H1 (cell line): ENCODE measurements around the gene PET100. TPM values are rescaled to one million over a fixed set of nuclear protein-coding genes. Genes with fewer than 3 reads are reported as not detected.

Experiments
- KDM5A ChIP-seq: fragments of 200-600 bp; IDR thresholded peaks from 2 replicates; pipeline ENCODE4 v1.7.1; 2012; ENCODE audit warnings: mild to moderate bottlenecking, low read length, inconsistent platforms, mixed read lengths
- NANOG ChIP-seq: IDR thresholded peaks from 2 replicates; pipeline ENCODE4 v1.6.1; 2011; ENCODE audit warnings: low read length, low read depth, mild to moderate bottlenecking, inconsistent platforms; ENCODE audit not compliant: insufficient read depth, poor library complexity, severe bottlenecking
- SIRT6 ChIP-seq: IDR thresholded peaks from one replicate; pipeline ENCODE4 v1.7.1; 2012; ENCODE audit warnings: low read length, inconsistent platforms
- SP1 ChIP-seq: IDR thresholded peaks from 2 replicates; pipeline ENCODE4 v1.6.1; 2011; ENCODE audit warnings: low read depth, low read length
- SUZ12 ChIP-seq: fragments of 200-600 bp; sonication (generic); IDR thresholded peaks from 2 replicates; pipeline ENCODE4 v1.6.1; 2012; ENCODE audit warnings: mild to moderate bottlenecking, inconsistent platforms, low read length, moderate library complexity, mixed read lengths
- YY1 ChIP-seq: IDR thresholded peaks from 2 replicates; pipeline ENCODE4 v1.6.1; 2011; ENCODE audit warnings: low read depth, mild to moderate bottlenecking, low read length
- polyA plus RNA-seq, 7 experiments: library from polyadenylated mRNA; depleted of rRNA in 3 of 7; stranded (reverse) in 5 of 7; unstranded in 2 of 7; fragments of >200 nt in 5 of 7; fragments of 200-250 nt in 2 of 7; gene quantifications; 1 replicate in 5 of 7; 2 replicates in 1 of 7; 4 replicates in 1 of 7; pipeline versions ENCODE4 v1.2.1 to v1.2.3, GENCODE V29; 2011 to 2013; ENCODE audit warnings: missing spikeins in 2 of 7, mixed read lengths in 2 of 7
- total RNA-seq: library from RNA; stranded (reverse); fragmentation: NEBNext Ultra II Directional; extraction: Animal tissue kit (Norgen Biotek cat#: 25700); gene quantifications from 2 replicates; pipeline ENCODE4 v1.2.1, GENCODE V29; 2021

The PET100 gene
- total and polyA plus RNA-seq, 2 of the 8 experiments (the other 6 are each of a cell fraction or from before 2014, with no cell fraction given) = 80.8 to 105 TPM

- TF ChIP-seq KDM5A (no peak), NANOG (no peak), YY1 (no peak), SP1 (no peak), SIRT6 (no peak), SUZ12 (no peak)
These were observed 28.9 kb upstream of the PET100 start (continued) for GRCh38 chr19:7600721-7601120.
